Dermis microvascular lymphatic vessel endothelial cell (primary cell): ENCODE measurements around the gene SMLR1. TPM values are rescaled to one million over a fixed set of nuclear protein-coding genes. Genes with fewer than 3 reads are reported as not detected.
"Not testable (repeated sequence)": the region's sequence is repeated elsewhere in the genome, so short reads cannot be mapped to it uniquely, and the experiment has no call there.

Experiments
- DNase-seq, 2 donors: peaks; one replicate each; pipeline versions ENCODE4 v3.0.0 to v3.0.0-alpha.2; 2010; ENCODE audit warnings: low read depth in 2 of 2
- total RNA-seq: library from RNA; depleted of rRNA; stranded (reverse); fragments of >200 nt; gene quantifications from 2 replicates; pipeline ENCODE4 v1.2.1, GENCODE V29; 2014

Gene SMLR1
- not detected in 2 replicates for total RNA-seq

DNA sequence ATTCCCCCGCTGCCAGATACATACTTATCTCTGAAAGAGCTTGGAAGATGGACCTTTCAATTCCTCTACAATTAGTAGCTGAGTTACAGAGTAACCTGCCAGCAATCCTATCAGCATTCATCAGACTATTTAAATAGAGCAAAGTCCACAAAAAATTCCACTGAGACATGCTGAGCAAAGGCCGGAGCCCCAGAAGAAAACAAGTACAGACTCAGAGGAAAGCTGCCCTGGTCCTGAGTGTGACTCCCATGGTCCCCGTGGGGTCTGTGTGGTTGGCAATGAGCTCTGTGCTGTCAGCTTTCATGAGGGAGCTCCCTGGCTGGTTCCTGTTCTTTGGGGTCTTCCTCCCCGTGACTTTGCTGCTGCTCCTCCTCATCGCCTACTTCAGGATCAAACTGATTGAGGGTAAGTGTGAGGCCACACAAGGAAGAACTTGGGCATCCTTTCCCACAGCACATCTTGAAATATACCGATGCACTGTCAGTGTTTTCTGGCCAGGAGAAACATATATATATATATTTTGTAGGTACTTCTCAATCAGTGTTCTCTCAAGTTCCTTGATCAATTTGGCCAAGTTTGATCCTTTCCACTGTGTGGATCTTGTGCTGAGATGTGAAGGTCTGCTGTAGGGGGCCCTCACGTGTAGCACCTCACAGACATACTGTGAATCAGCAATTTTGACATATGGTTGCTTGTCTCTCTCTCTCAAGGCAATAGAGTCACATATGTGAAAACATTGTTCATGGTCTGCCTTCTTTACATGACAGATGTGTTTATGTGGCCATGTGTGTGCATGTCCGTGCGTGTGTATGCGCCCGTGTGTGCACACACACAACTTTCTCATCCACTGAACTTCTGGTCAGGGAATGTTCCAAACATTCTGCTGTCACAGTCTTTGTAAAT is at the start of gene SMLR1:
TSS of gene SMLR1 (plus strand) at position 160 of the 903 bp plus-strand sequence. CDS start at position 168, 8 bp downstream.
- DNase-seq = no peak

DNA sequence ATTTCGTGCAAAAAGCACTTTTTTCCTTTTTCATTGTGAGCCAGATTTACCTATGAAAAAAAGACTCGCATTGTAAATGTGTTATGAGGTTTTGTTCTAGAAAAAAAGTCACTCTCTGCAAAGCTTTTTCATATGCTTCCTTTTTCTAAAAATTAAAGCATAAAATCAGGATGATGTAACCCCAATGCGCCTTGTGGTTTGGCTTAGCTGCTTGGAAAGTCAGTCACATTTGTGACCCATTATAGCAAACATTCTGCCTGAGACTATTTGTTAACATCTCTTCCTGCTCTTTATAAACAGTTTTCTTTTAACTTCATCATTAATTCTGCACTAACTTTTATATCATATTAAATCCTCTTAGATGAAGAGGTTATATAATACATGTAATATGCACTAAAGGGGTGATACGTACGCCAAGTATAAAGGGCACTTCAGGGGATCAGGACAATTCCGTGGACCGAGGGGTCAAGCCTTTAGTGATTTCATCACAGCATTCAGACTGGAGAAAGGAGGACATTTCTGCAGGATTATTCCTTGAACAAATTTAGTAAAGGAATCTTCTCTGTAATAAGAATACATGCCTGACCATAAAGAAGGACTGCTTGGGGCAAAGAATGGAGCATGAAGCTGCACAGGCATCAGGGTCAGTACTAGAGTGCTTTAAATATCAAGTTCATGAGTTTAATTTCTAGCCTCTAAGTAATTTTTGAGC is 48.1 kb upstream of the SMLR1 start:
- DNase-seq = no peak

DNA sequence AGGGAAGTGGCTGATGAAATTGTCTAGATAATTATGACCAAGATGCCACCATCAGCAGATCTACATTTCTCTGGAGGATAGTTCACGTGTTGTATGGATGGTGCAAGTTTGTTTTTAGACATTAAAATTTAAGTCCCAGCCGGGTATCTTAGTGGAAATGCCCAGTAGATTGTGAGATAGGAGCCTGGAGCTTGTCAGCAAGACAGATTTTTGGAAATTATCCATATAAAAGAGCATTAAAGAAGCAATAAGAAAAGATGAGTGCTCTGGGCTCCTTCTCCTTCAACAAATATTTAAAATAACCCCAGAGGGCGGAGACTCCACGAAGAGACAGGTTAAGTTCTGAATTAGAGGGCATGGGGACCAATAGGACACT is 47.6 kb upstream of the SMLR1 start:
- no peak for DNase-seq

DNA sequence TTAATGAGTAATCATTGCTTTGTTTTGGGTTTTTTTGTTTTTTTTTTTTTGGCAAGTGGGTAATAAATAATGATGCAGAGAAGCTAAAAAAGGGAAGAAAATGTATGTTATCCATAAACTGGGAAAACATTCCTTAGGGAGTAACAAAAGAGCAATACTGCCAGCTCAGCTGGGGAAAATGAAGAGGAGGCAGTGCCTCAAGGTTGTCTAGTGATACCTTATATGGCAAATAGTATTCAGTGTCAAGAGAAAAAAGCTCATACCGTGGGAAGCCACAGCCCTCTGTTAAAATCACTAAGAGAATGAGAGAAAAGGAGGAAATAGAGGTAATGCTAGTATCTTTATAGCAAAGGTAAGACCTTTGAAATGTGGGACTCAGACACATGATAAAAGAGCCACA is 47.1 kb upstream of the SMLR1 start:
- DNase-seq = no peak

DNA sequence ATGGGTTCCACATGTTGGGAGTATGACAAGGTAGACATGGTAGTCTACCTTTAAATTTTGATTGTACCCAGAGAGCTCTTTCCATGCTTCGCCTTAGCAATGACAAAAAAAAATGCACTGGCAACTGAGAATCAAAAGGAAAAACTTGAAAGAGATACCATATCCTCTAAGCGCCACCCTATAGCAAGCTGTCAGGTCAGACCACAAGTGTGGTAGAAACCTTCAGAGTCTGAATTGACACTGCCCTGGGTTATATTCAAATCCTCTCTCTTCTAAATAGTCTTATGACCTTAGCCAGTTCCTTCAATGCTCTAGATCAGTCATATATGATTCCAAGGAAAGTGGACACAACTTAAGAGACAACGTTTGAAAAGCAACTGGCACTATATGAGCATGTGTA is 45.6 kb upstream of the SMLR1 start:
- DNase-seq = no peak

DNA sequence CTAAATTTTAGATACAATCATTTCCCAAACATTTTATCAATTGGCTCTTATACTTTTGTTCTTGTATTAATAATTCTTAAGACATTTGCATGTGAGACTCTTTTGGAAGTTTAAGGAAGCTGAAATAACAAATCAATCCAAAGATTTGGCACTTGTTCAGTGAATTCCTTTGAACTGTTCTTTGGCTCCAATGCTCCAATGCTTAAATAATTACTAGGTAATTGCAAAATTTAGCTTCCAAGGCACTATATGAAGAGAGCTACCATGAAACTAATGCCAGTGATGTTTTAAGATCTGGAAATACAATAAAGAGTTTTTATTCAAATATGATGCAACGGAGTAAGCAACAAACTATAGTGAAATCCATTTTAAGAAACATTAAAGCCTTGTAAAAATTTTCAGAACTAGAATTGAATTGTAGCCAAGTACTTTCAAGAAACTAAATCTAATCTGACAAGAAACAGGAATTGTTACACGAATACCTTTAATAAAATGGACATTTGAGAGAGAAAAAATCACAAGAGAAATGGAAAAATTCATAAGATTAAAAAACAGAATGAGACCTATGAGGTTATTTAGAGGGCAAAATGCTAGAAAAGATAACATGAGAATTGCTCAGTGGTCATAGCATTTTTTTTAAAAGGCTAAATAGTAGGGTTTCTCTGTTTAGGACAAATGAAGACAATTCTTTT is 43.6 kb upstream of the SMLR1 start:
- peak in 1 of 2 donors; percentile 4 for DNase-seq

DNA sequence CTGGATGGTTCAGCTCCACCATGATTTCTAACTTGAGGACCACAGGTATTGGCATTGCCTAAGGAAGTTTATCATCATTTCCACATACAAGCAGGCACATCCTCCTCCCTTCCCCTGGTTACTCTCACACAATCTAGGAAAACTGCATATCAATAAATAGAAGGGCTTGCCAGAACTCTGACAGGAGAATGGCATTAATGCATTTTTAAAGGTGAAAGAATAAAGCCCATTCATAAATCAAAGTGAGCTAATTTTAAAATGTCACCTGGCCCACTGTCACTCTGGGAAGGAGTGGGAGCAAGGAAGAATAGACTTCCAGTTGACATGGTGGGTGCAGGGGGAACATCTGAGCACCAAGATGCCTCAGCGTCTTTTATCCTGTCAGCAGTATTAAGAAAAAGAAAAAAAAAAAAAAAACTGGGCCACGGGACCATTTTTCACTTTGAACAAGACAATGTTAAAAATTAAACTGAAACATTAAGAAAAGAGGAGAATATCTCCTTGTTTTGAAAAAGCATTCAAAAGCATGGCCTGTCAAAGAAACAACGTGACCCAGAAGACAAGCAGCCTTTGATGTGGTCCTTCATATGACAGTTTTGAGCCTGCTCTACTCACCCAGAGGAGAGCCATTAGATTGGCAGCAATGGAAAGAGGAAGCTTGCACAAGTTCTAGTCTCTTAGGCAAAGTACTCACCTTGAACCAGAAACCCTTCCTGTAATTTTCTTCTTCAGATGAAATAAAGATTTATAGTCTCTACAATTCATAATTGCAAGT is 39.3 kb upstream of the SMLR1 start:
- no peak for DNase-seq

DNA sequence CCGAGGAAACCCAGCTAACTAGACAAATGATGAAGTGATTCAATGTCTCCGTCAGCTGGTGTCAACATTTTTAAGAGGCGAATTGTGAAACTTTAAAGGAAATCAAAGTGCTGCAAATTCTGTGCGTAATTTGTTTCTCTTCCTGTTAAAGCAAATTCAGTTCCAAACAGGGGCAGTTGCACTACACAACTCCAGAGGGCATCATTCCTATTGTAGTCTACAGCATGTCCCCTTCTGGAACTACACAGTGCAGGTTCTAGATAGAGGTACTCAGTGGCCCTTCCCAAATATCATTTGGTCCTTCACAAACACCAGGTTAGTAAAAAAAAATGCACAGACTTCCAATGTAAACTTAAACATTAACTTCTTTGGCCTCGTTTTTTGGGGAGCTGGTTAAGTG is 38.3 kb upstream of the SMLR1 start:
- peak; percentile 9 to 22 for DNase-seq

DNA sequence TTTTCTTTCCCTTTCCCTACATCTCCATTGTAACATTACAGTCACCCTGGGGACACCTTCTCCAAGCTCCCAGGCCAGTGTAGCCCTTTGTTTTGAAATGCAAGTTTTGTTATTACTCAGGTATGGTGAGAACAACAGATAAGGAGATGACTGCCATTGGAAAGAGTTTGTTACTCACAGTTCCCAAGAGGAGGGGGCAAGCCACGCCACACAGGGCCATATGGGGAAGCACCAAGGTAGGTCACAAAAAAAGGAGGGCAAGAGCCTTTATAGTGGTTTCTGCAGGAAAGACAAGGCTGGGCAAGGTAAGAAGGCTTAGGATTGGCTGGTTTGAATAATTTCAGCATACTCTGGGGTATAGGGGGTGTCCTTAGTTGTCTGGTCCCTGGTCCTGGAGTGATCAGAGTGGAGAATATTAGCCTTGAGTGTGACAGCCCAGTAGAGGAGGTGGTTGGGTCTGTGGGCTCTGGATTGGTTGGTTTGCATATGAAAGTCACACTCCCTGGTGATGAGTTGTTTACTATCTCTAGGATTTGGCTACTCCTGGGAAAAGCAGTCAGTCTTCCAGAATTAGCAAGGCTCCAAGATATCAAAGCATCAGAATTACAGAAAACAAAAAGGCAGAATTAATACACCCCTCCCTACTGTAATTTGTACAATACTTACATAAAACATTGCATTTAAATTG is 33.1 kb upstream of the SMLR1 start:
- no peak for DNase-seq

DNA sequence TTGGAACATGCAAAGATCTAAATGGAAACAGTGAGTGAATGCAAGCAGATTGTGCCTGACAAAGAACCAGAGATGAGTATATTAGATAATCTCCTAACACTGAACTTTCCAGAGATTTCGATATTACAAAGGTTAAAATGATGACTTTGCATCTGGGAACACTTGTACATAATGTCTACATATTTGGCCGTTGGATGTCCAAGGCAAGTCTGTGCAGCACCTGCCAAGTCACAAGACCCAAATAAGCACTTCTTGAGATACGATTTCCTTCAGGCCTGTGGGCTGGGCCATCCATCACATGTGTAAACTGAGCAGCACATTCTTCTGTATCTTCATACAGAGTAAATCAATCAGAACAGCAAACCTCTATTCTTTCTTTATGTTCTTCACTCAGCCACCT is 32.5 kb upstream of the SMLR1 start:
- DNase-seq = no peak

DNA sequence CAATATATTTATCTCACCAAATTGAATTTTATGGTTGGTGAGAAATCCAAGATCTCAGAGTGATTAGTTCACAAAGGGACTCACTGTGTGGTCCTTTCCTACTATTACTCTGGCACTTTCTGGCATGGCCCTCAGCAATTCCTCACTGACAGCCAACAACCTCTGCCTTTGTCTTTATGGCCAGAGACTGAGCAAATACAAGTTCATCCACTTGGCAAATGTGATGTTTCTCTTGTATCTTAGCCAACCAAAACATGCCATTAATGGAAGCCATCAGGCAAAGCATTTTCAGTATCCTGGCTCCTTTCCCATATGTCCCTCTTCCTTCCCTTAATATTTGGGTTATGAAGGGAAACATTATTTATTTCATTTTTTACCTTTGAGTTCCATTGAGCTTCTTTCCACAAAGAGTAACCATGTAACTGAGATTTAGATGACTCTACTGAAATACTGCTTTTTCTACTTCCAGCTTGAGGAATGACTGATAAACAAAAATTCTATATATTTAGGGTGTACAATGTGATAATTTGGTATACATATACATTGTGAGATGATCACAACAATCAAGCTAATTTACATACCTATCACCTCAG is 30.8 kb upstream of the SMLR1 start:
- peak; percentile 93 for DNase-seq

DNA sequence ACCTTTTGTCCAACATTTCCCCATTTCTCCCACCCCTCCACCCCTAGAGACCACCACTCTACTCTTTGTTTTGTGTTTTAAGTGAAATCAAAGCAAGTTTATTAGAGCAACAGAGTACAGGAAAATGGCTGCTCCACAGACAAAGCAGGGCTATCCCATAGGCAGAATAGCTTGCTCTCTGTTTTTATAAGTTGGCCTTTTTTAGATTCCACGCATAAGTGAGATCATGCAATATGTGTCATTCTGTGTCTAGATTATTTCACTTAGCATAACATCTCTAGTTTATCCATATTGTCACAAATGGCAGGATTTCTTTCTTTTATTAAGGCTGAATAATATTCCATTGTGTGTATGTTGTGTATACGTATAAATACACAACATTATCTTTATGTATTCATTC is 30.1 kb upstream of the SMLR1 start:
- no peak for DNase-seq

DNA sequence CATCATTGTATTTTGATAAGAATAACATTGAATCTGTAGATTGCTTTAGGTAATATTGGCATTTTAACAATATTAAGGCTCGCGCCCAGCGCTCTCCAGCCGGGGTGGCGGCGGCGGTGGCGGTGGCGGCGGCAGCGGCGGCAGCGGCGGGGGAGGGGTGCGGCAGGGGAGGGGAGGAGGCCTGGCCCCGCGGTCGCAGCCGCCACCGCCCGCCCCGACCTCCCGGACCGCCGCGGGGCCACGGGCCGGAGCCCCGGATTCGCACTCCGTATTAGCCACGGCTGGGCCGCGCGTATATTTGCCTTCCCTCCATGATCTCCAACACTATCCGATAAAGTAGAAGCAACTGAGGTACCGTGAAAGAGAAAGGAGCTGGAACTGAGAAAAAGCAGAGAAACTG is 25.8 kb upstream of the SMLR1 start:
- not testable (repeated sequence) for DNase-seq

DNA sequence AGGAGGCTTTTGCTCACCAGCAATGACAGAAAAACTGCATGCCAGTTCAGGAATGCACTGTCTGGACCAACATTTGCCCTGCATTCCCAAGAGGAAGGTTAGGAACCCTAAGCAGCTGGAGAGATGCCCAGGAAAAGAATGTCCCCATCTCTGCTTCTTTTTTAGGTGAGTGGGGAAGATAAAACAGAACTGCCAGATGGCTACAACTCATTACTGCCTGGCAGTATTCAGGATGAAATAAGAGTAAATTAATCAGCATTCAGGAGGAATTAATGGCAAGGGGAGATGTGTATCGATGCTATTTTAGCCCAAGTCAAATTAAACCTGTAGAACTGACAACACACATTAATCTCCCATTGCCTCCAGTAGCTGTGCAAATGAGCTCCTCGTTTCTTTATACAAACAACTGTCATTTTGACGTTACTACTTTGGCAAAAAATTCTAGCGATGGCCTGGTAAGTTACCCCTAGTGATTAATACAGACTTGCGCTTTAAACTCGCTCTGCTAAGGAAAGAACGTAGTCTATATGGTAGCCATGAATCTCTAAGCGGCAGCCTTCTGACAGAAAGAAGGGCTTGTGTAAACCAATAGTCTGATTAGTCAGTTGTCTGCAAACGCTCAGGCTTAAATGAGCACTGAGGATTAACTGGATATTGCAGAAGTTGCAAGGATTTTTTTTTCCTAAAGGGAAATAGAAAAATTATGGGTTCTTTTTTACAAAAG is 16.7 kb upstream of the SMLR1 start:
- DNase-seq = no peak

DNA sequence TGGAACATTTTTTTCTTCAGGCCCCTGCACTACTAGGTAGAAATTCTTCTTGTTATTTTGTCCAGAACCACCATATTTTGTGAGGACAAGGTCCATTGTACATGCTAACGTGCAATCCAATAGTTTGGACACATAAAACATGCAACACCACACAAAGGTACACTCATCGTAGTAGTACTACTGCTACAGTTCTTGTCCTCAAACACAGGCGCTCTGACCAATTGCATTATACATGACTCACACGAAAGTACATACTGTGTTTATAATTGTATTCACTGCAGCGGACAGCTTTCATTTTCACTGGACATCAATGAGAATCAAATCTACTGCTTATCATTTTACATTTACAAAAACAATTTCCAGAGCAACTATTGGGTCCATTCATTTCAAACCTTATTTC is 15.3 kb upstream of the SMLR1 start:
- DNase-seq = no peak

DNA sequence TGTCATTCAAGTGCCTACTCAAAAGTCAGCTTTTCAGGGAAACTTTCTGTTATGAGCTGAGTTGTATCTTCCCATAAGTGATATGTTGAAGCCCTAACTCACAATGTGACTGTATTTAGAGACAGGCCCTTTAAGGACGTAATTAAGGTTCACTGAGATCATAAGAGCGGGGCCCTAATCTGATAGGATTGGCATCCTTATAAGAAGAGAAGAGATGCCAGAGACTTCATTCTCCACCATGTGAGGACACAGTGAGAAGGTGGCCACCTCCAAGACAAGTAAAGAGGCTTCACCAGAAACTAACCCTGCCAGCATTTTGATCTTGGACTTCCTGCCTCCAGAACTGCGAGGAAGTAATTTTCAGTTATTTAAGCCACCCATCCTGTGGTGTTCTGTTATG is 12.7 kb upstream of the SMLR1 start:
- DNase-seq = no peak

DNA sequence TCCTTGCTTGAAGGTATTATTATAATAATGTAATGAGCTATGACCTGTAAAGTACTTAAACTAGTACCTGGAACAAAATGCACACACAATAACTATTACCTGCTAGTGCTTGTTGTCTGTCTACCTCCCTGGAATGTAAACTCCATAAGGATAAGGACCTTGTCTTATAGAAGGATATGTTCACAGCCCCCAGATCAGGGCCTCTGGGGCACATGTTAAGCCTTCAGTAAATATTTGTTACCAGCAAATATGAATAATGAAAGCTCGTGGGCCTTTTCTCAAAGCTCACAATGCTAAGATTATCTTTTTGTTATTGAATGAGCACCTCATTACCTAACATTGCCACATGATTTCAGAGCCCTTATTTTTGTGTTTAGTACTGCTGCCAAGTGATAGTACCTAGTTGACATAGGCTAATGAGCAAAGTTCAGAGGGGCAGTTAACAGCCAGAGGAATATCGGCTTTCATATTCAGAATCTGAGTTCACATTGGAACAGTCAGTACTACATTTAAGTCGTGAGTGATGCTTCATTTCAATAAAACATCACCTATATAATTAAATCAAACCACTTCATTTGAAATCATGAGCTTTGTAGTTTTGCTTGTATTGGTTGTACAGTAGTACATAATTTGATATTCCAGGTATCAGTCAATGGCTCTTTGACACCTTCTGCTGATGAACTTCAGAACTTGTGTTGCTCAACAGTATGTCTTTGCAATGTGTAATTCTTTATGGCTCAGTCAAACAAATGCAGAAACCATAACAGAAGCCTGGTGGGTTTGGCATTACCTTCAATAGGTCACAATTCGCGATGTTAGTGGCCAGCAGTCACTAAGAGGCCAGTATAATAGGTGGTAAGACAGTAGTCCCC is 11.8 kb upstream of the SMLR1 start:
- DNase-seq = no peak

DNA sequence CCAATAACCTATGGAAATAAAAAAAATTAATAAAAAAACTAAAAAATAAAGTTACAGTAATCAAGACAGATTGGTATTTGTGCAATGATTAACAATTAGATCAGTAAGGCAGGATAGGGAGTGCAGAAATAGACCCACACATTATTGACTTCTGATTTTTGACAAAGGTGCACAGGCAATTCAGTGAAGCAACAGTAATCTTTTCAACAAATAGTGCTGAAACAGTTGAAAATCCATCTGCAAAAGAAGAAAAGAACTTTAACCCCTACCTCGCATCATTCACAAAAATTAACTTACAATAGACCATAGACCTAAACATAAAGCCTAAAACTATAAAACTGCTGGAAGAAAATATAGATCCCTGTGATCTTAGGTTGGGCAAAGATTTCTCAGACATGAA is 4.5 kb upstream of the SMLR1 start:
- DNase-seq = no peak
